MCF 10A (cell line): ENCODE measurements around the gene GYG2. TPM values are rescaled to one million over a fixed set of nuclear protein-coding genes. Genes with fewer than 3 reads are reported as not detected.

Experiments
- BruUV-seq: library from RNA; stranded (reverse); fragments of 400-500 nt; replicated peaks from 2 replicates; lab custom pipeline; 2021; lab: Mats Ljungman, UMichigan
- CTCF ChIA-PET: fragments of 300-600 bp; sonication (Branson Sonifier 250); formaldehyde crosslinking; extraction: SDS; loops from one replicate; lab custom pipeline; 2021; ENCODE audit warnings: antibody characterized with exemption, inconsistent platforms; lab: Yijun Ruan, JAX
- POLR2A ChIA-PET: fragments of 300-600, 350-650 bp; sonication (Branson Sonifier 250); formaldehyde crosslinking; extraction: SDS; loops from one replicate; lab custom pipeline; 2020; ENCODE audit warnings: antibody characterized with exemption, inconsistent platforms; lab: Yijun Ruan, JAX
- DNase-seq: peaks from one replicate; pipeline ENCODE4 v3.0.0-alpha.2; 2018; ENCODE audit not compliant: unreplicated experiment
- H3K27ac Mint-ChIP-seq: one replicate; pipeline ENCODE4 v1.8.0; 2022; ENCODE audit warnings: mild to moderate bottlenecking, low read depth, mixed read lengths; ENCODE audit not compliant: unreplicated experiment
- H3K27me3 Mint-ChIP-seq: one replicate; pipeline ENCODE4 v1.8.0; 2022; ENCODE audit warnings: mixed read lengths; ENCODE audit not compliant: insufficient read depth, unreplicated experiment
- H3K36me3 Mint-ChIP-seq: one replicate; pipeline ENCODE4 v1.8.0; 2022; ENCODE audit warnings: mild to moderate bottlenecking, moderate library complexity, mixed read lengths; ENCODE audit not compliant: insufficient read depth, unreplicated experiment
- H3K4me1 Mint-ChIP-seq: one replicate; pipeline ENCODE4 v1.8.0; 2022; ENCODE audit warnings: mixed read lengths; ENCODE audit not compliant: insufficient read depth, unreplicated experiment
- H3K4me3 Mint-ChIP-seq: one replicate; pipeline ENCODE4 v1.8.0; 2022; ENCODE audit warnings: mild to moderate bottlenecking, moderate library complexity, mixed read lengths; ENCODE audit not compliant: unreplicated experiment
- H3K9me3 Mint-ChIP-seq: one replicate; pipeline ENCODE4 v1.8.0; 2022; ENCODE audit warnings: mixed read lengths; ENCODE audit not compliant: unreplicated experiment
- CTCF ChIP-seq: fragments of 200-600 bp; IDR thresholded peaks from one replicate; pipeline ENCODE4 v1.8.0; 2022; ENCODE audit warnings: antibody characterized with exemption, mild to moderate bottlenecking; ENCODE audit not compliant: unreplicated experiment
- intact Hi-C: fragments of 100-400 bp; cut with micrococcal nuclease; formaldehyde crosslinking; loops from 2 replicates; pipeline ENCODE4 v1.14.1; 2022
- total RNA-seq: library from RNA; stranded (reverse); gene quantifications from 2 replicates; pipeline ENCODE4 v1.2.3, GENCODE V29; 2022

Gene GYG2
- total RNA-seq, 1 experiment from 2014 or later, result not detected

DNA sequence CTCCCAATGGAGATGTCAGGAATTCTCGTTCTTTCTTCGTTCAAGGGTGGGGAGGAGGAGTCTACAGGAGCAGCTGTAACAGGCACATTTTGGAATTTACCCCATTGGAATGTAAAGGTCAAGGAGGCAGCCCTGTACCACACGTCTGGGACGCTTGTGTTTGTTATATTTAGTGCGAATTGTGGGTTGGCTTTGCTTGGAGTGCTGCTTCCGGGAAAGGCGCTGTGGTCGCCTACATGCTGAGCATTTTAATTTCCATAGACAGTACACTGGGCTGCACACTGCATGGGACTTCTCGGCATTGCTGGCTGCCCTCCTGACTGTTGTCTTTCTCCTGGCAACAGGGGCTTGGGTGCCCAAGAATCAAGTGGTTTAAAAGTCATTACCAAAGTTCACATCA, 12.8 kb downstream of the GYG2 start:
- Mint-ChIP-seq H3K27ac (no peak overlapping the region), H3K4me3 (no peak overlapping the region), H3K27me3 (peaks cover 10% of the 10 kb centered on the region), H3K9me3 (peaks cover 28% of the 10 kb centered on the region), H3K4me1 (no peaks in the 10 kb centered on the region), H3K36me3 (no peaks in the 10 kb centered on the region)
- POLR2A ChIA-PET, result no interaction called here
- intact Hi-C loops, result no loop called here
- no peak for DNase-seq
- no TSS peak for BruUV-seq
- no peak for TF ChIP-seq CTCF
- CTCF ChIA-PET, result no interaction called here

- DNase-seq, result no peak
- H3K27ac Mint-ChIP-seq, result no peak overlapping the region
- no peaks in the 10 kb centered on the region for H3K9me3 Mint-ChIP-seq
Observed at GRCh38 chrX:2846992-2847391, 18.3 kb downstream of the GYG2 start.

GRCh38 chrX:2848871-2849301, 20.2 kb downstream of the GYG2 start:
- DNase-seq, result peak; percentile 29
- H3K27me3 Mint-ChIP-seq, result no peaks in the 10 kb centered on the region
- intact Hi-C loops, result no loop called here
- BruUV-seq, result no TSS peak
- ChIA-PET CTCF (interaction anchor here (0.6 kb wide), 1 partner anchor 614 kb away, joined by 3 read pairs; no protein-coding TSS in a partner anchor), POLR2A (no interaction called here)
- TF ChIP-seq CTCF, result no peak
- no peak overlapping the region for H3K27ac Mint-ChIP-seq
- peaks cover 12% of the 10 kb centered on the region for H3K4me1 Mint-ChIP-seq
- no peak overlapping the region for H3K4me3 Mint-ChIP-seq
- H3K9me3 Mint-ChIP-seq, result no peaks in the 10 kb centered on the region
- H3K36me3 Mint-ChIP-seq, result no peaks in the 10 kb centered on the region

More at GRCh38 chrX:2846992-2847391, 18.3 kb downstream of the GYG2 start:
- TF ChIP-seq CTCF, result no peak
- Mint-ChIP-seq H3K4me3 (no peak overlapping the region), H3K27me3 (no peaks in the 10 kb centered on the region), H3K4me1 (peaks cover 12% of the 10 kb centered on the region), H3K36me3 (no peaks in the 10 kb centered on the region)
- BruUV-seq, result no TSS peak
- ChIA-PET CTCF (no interaction called here), POLR2A (no interaction called here)
- intact Hi-C loops, result no loop called here

GRCh38 chrX:2854918-2855317, 26.2 kb downstream of the GYG2 start:
- BruUV-seq, result no TSS peak

More at GRCh38 chrX:2854918-2855317, 26.2 kb downstream of the GYG2 start:
- intact Hi-C loops, result no loop called here
- no peaks in the 10 kb centered on the region for H3K9me3 Mint-ChIP-seq
- DNase-seq, result no peak
- ChIA-PET CTCF (no interaction called here), POLR2A (no interaction called here)
- H3K27ac Mint-ChIP-seq, result no peak overlapping the region
- no peaks in the 10 kb centered on the region for H3K4me1 Mint-ChIP-seq
- H3K4me3 Mint-ChIP-seq, result no peak overlapping the region
- no peaks in the 10 kb centered on the region for H3K27me3 Mint-ChIP-seq
- no peak for TF ChIP-seq CTCF
- H3K36me3 Mint-ChIP-seq, result no peaks in the 10 kb centered on the region
